GM06990 (cell line): ENCODE data around the gene TUBA8.
"Not testable (repeated sequence)": the region's sequence is repeated elsewhere in the genome, so short reads cannot be mapped to it uniquely, and the experiment has no call there.

Experiments used
- DNase-seq: peaks from one replicate; pipeline ENCODE4 v3.0.0-alpha.2; 2011; ENCODE audit not compliant: insufficient read length; ENCODE audit errors: extremely low read depth
- H3K27me3 ChIP-seq: replicated peaks from 2 replicates; pipeline ENCODE4 v1.6.0; 2011; ENCODE audit warnings: low read length; ENCODE audit not compliant: control insufficient read depth, insufficient read depth
- H3K36me3 ChIP-seq: 2 replicates; pipeline ENCODE4 v1.5.1; 2011; ENCODE audit warnings: low read length; ENCODE audit not compliant: control insufficient read depth, insufficient read depth
- H3K4me3 ChIP-seq: replicated peaks from 2 replicates; pipeline ENCODE4 v1.5.1; 2011; ENCODE audit warnings: low read depth, mild to moderate bottlenecking, control low read depth, low read length
- TF ChIP-seq, protein P1 (sequence below): IDR thresholded peaks from 2 replicates; pipeline ENCODE4 v1.5.1; 2011; ENCODE audit warnings: low read length, control low read depth, mild to moderate bottlenecking, inconsistent platforms; ENCODE audit not compliant: insufficient read depth, poor library complexity, severe bottlenecking

Gene TUBA8

DNA sequence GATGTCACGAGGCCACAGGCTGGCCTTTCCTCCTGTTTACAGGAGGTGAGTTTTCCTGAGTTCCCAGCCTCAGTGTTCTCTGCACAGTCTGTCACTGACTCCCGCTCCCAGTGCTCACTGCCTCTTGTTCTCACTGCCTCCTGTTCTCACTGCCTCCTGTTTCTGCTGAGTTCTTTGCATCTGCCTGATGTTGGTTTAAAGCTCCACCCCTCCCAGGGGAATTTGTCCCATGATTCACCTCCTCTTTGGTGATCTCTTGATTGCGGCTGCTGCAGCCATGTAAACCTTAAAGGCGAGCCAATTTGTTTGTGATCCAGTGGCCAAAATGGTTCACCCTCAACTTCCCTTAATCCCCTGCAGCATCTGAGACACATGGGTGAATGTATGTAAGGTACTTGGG, 6.0 kb upstream of the TUBA8 start:
- H3K27me3 ChIP-seq = no peaks in the 10 kb centered on the region
- DNase-seq = no peak
- TF ChIP-seq, protein P1, sequence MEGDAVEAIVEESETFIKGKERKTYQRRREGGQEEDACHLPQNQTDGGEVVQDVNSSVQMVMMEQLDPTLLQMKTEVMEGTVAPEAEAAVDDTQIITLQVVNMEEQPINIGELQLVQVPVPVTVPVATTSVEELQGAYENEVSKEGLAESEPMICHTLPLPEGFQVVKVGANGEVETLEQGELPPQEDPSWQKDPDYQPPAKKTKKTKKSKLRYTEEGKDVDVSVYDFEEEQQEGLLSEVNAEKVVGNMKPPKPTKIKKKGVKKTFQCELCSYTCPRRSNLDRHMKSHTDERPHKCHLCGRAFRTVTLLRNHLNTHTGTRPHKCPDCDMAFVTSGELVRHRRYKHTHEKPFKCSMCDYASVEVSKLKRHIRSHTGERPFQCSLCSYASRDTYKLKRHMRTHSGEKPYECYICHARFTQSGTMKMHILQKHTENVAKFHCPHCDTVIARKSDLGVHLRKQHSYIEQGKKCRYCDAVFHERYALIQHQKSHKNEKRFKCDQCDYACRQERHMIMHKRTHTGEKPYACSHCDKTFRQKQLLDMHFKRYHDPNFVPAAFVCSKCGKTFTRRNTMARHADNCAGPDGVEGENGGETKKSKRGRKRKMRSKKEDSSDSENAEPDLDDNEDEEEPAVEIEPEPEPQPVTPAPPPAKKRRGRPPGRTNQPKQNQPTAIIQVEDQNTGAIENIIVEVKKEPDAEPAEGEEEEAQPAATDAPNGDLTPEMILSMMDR = no peak

DNA sequence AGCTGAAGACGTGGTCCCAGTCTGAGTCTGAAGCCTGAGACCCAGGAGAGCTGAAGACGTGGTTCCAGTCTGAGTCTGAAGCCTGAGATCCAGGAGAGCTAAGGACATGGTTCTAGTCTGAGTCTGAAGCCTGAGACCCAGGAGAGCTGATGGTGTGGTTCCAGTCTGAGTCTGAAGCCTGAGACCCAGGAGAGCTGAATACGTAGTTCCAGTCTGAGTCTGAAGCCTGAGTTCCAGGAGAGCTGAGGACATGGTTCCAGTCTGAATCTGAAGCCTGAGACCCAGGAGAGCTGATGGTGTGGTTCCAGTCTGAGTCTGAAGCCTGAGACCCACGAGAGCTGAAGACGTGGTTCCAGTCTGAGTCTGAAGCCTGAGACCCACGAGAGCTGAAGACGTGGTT, 4.6 kb upstream of the TUBA8 start:
- not testable (repeated sequence) for H3K27me3 ChIP-seq, H3K36me3 ChIP-seq
- peak; percentile 66 for DNase-seq
- peak overlapping the region; percentile 26 for H3K4me3 ChIP-seq

More for the DNA sequence above, 6.0 kb upstream of the TUBA8 start:
- Histone ChIP-seq H3K4me3 (no peak overlapping the region), H3K36me3 (peaks cover 4% of the 10 kb centered on the region; the same call in 1 of the 2 replicates)

DNA sequence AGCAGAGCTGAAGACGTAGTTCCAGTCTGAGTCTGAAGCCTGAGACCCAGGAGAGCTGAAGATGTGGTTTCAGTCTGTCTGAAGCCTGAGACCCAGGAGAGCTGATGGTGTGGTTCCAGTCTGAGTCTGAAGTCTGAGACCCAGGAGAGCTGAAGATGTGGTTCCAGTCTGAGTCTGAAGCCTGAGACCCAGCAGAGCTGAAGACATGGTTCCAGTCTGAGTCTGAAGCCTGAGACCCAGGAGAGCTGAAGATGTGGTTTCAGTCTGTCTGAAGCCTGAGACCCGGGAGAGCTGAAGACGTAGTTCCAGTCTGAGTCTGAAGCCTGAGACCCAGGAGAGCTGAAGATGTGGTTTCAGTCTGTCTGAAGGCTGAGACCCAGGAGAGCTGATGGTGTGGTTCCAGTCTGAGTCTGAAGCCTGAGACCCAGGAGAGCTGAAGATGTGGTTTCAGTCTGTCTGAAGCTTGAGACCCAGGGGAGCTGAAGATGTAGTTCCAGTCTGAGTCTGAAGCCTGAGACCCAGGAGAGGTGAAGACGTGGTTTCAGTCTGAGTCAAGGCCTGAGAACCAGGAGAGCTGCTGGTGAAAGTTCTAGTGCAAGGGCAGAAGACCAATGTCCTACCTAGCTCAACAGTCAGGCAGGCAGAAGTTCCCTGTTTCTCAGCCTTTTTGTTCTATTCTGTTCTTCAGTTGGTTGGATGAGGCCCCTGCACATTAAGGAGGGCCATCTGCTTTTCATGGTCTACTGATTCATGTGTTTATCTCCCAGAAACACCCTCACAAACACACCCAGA, 3.9 kb upstream of the TUBA8 start:
- peak; percentile 82 for DNase-seq
- H3K4me3 ChIP-seq, H3K36me3 ChIP-seq, H3K27me3 ChIP-seq: not testable (repeated sequence)

DNA sequence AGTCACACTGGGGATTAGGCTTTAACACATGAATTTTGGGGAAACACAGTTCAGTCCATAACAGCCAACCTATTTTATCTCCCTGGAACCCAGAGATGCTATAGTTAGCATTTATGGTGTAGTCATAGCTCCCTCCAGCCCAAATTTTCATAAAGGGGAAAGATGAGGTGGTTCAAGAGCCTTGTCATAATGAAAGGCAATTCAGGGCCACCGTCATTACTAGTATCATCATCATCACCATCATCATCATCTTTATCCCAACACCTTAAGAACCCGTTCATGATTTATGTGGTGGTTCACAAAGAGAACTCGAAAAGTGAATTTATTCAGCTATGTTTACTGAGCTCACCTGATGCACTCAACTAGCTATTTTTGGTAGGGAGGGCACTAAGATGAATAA, 2.4 kb upstream of the TUBA8 start:
- Histone ChIP-seq H3K36me3 (no peaks in the 10 kb centered on the region), H3K27me3 (no peaks in the 10 kb centered on the region), H3K4me3 (no peak overlapping the region)
- TF ChIP-seq, protein P1 = no peak
- no peak for DNase-seq

DNA sequence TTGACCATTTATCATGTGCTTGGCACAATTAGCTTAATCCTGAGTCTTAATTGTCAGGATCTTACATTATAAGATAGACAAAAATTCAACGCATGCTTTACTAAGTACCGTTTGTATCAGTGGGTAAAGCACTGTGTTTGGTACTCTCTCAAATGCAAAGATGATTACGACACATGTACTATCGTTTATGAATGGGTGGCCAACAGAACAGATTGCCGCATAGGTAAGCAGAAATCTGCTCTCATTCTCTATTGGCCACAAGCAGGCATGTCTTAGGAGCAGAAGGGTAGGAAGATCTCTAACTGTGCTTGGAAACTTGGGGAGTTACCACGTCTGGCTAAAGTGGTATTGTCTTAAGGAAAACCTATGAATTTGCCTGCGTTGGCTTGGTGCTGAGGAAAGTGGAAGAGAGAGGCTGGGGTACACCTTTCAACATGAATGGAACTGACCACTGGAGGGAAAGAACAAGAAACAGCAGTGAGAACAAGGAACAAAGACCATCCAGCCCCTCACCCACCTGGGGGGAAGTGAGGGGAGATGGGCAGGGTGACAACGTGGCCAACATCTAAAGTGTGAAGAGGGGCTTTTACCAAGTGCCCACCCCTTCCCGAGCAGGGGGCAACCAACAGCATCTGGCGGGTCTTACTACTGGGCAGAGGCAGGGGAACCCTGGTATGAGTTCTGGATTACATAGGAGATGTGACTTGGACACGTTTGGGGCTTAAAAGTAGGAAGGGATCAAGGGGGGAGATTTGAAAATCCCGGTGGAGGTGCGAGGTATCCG, 1.0 kb upstream of the TUBA8 start:
- TF ChIP-seq, protein P1 = no peak
- Histone ChIP-seq H3K4me3 (peak overlapping the region; percentile 64), H3K27me3 (no peaks in the 10 kb centered on the region)

DNA sequence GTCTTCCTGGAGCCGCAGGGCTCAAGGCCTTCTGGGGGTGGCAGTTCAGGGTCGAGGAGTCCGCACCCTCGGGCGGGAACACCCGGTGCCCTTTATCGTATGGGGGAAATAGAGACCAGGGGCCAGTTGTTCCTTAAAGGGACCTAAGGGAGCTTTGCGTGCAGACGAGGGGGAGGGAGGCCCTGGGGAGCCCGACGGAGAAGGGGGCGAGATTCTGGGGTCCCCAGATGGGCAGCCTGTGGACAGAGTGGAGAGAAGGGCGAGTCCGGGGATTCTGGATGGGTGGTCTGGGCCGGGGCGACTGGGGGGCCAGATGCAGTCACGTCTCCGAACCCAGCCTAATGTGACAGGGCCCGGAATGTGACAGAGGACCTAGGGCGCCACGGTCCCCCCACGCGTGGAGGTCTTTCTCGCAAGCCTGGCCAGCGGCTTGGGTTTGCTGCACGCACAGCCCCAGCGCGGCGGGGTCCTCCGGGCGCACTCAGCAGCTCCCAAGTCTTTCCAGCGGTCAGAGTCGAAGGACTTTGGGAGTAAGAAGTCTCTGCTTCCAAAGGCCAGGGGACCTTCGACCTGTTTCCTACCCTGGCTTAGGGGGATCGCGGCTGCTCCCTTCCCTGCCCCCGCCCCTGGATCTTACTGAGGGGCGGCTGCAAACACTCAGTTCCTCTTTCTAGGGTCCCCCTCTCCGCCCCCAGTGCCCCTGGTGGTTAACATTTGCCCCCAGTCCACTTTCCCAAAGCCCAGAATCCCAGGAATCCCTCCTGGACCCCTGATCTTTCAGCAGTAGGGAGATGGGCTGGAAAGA, 547 bp downstream of the TUBA8 start:
- TF ChIP-seq, protein P1 = no peak
- Histone ChIP-seq H3K4me3 (peak overlapping the region; percentile 64), H3K27me3 (no peaks in the 10 kb centered on the region), H3K36me3 (no peaks in the 10 kb centered on the region)
- no peak for DNase-seq

More for the DNA sequence above, 1.0 kb upstream of the TUBA8 start:
- no peaks in the 10 kb centered on the region for H3K36me3 ChIP-seq
- no peak for DNase-seq
